EL (cell line): ENCODE data around the gene FILIP1L.
"Not testable (repeated sequence)": the region's sequence is repeated elsewhere in the genome, so short reads cannot be mapped to it uniquely, and the experiment has no call there.

Experiments
- DNase-seq: peaks from one replicate; pipeline ENCODE4 v3.0.0-alpha.2; 2016

The FILIP1L gene

GRCh38 chr3:100072326-100073048, 41.8 kb downstream of the FILIP1L start:
- peak; percentile 33 for DNase-seq

- DNase-seq, result no peak
Measured at GRCh38 chr3:100069472-100069871, 44.8 kb downstream of the FILIP1L start.

- peak; percentile 74 for DNase-seq
Measured at GRCh38 chr3:100068826-100069225, 45.5 kb downstream of the FILIP1L start.

GRCh38 chr3:100067589-100067988, 46.7 kb downstream of the FILIP1L start:
- no peak for DNase-seq

- peak; percentile 71 for DNase-seq
Measured at GRCh38 chr3:100063929-100064461, 50.3 kb downstream of the FILIP1L start.

- no peak for DNase-seq
Measured at GRCh38 chr3:100062665-100063064, 51.6 kb downstream of the FILIP1L start.

- DNase-seq, result no peak
Measured at GRCh38 chr3:100060685-100061484, 53.4 kb downstream of the FILIP1L start.

- DNase-seq, result no peak
Measured at GRCh38 chr3:100059472-100059871, 54.8 kb downstream of the FILIP1L start.

- no peak for DNase-seq
Measured at GRCh38 chr3:100057716-100058575, 56.4 kb downstream of the FILIP1L start.

GRCh38 chr3:100053951-100054620, 60.2 kb downstream of the FILIP1L start:
- no peak for DNase-seq

GRCh38 chr3:100051513-100051912, 62.8 kb downstream of the FILIP1L start:
- not testable (repeated sequence) for DNase-seq

- no peak for DNase-seq
Measured at GRCh38 chr3:100048248-100048647, 66.1 kb downstream of the FILIP1L start.

- peak; percentile 95 for DNase-seq
Measured at GRCh38 chr3:100047455-100048141, 66.7 kb downstream of the FILIP1L start.

GRCh38 chr3:100046986-100047385, 67.3 kb downstream of the FILIP1L start:
- no peak for DNase-seq

- peak; percentile 99 for DNase-seq
Measured at GRCh38 chr3:100045696-100046095, 68.6 kb downstream of the FILIP1L start.

- no peak for DNase-seq
Measured at GRCh38 chr3:100044369-100044768, 69.9 kb downstream of the FILIP1L start.

GRCh38 chr3:100043271-100043670, 71.0 kb downstream of the FILIP1L start:
- no peak for DNase-seq

- DNase-seq, result peak; percentile 91
Measured at GRCh38 chr3:100042166-100042981, 71.9 kb downstream of the FILIP1L start.

- DNase-seq, result peak; percentile 92
Measured at GRCh38 chr3:100041328-100041749, 73.0 kb downstream of the FILIP1L start.

- DNase-seq, result peak; percentile 60
Measured at GRCh38 chr3:100040451-100041225, 73.7 kb downstream of the FILIP1L start.
